ENCODE measurements around the gene CST4. TPM values are rescaled to one million over a fixed set of nuclear protein-coding genes. Genes with fewer than 3 reads are reported as not detected.

The CST4 gene
- total RNA-seq, 1 donor from 2014 or later = not detected

DNA sequence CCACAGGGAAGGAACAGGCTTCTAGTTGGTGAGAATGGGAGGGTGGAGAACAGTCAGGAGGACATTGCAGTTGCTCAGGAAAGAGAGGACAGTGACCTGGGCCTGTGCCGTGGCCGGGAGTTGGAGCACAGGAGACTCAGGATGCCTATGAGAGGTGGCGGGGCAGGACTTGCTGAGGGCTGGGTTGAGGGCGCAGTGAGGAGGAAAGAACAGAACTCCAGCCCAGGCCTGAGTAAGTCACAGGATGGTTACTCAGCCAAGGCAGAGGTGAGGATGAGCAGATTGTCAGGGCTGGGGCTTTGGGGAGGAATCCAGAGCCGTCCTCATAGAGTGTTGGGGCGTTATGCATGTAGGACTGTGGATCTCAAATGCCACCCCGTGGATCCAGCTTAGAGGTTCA, 21.2 kb downstream of the CST4 start:
- peaks cover 2% of the 10 kb centered on the region for H3K27me3 Mint-ChIP-seq (ENCODE audit: insufficient read depth, low read depth)
- Histone ChIP-seq H3K27me3 (no peaks in the 10 kb centered on the region), H4K20me1 (ENCODE audit: low read depth) (no peaks in the 10 kb centered on the region), H3K36me3 (no peaks in the 10 kb centered on the region), H3K27ac (no peak overlapping the region), H3K9me3 (ENCODE audit: low read depth) (no peaks in the 10 kb centered on the region), H3K9ac (no peak overlapping the region), H2AFZ (replicated peaks) (no peak overlapping the region), H3F3A (ENCODE audit: low read depth) (no peaks in the 10 kb centered on the region), H3K4me1 (no peaks in the 10 kb centered on the region), H3K4me3 (no peak overlapping the region), H3K79me2 (ENCODE audit: low read depth) (no peaks in the 10 kb centered on the region), H3K4me2 (no peak overlapping the region)
- H3K27ac Mint-ChIP-seq = no peak overlapping the region
- TF ChIP-seq EZH2phosphoT487 (IDR thresholded peaks at IDR 0.05) = no peak
- TF ChIP-seq EZH2 (IDR thresholded peaks at IDR 0.05) = no peak
- TF ChIP-seq, protein P1, sequence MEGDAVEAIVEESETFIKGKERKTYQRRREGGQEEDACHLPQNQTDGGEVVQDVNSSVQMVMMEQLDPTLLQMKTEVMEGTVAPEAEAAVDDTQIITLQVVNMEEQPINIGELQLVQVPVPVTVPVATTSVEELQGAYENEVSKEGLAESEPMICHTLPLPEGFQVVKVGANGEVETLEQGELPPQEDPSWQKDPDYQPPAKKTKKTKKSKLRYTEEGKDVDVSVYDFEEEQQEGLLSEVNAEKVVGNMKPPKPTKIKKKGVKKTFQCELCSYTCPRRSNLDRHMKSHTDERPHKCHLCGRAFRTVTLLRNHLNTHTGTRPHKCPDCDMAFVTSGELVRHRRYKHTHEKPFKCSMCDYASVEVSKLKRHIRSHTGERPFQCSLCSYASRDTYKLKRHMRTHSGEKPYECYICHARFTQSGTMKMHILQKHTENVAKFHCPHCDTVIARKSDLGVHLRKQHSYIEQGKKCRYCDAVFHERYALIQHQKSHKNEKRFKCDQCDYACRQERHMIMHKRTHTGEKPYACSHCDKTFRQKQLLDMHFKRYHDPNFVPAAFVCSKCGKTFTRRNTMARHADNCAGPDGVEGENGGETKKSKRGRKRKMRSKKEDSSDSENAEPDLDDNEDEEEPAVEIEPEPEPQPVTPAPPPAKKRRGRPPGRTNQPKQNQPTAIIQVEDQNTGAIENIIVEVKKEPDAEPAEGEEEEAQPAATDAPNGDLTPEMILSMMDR (IDR thresholded peaks at IDR 0.05) = no peak
- no peak for DNase-seq (ENCODE audit: low spot score)
- peaks cover 3% of the 10 kb centered on the region for H3K4me1 Mint-ChIP-seq
- H3K4me3 Mint-ChIP-seq = no peak overlapping the region
- H3K9me3 Mint-ChIP-seq = no peaks in the 10 kb centered on the region
- H3K36me3 Mint-ChIP-seq = no peaks in the 10 kb centered on the region

- Histone ChIP-seq H3K36me3 (no peaks in the 10 kb centered on the region), H3K27ac (no peak overlapping the region), H3K4me2 (no peak overlapping the region), H3K4me1 (no peaks in the 10 kb centered on the region), H3F3A (ENCODE audit: low read depth) (no peaks in the 10 kb centered on the region), H4K20me1 (ENCODE audit: low read depth) (no peaks in the 10 kb centered on the region), H3K9ac (no peak overlapping the region), H3K4me3 (no peak overlapping the region), H3K27me3 (no peaks in the 10 kb centered on the region), H3K9me3 (ENCODE audit: low read depth) (no peaks in the 10 kb centered on the region), H3K79me2 (ENCODE audit: low read depth) (no peaks in the 10 kb centered on the region), H2AFZ (replicated peaks) (no peak overlapping the region)
- no peak overlapping the region for H3K4me3 Mint-ChIP-seq
- peaks cover under 1% of the 10 kb centered on the region for H3K27me3 Mint-ChIP-seq (ENCODE audit: insufficient read depth, low read depth)
- H3K27ac Mint-ChIP-seq = no peak overlapping the region
- H3K9me3 Mint-ChIP-seq = no peaks in the 10 kb centered on the region
- H3K4me1 Mint-ChIP-seq = peaks cover 3% of the 10 kb centered on the region
- DNase-seq (ENCODE audit: low spot score) = no peak
- TF ChIP-seq, protein P1 (IDR thresholded peaks at IDR 0.05) = no peak
- TF ChIP-seq EZH2 (IDR thresholded peaks at IDR 0.05) = no peak
- no peak for TF ChIP-seq EZH2phosphoT487 (IDR thresholded peaks at IDR 0.05)
- H3K36me3 Mint-ChIP-seq = no peaks in the 10 kb centered on the region
Observed at GRCh38 chr20:23666698-23667097, 22.1 kb downstream of the CST4 start.

GRCh38 chr20:23666189-23666588, 22.6 kb downstream of the CST4 start:
- Histone ChIP-seq H3K9ac (no peak overlapping the region), H3K27me3 (no peaks in the 10 kb centered on the region), H2AFZ (replicated peaks) (no peak overlapping the region), H4K20me1 (ENCODE audit: low read depth) (no peaks in the 10 kb centered on the region), H3K9me3 (ENCODE audit: low read depth) (no peaks in the 10 kb centered on the region), H3F3A (ENCODE audit: low read depth) (no peaks in the 10 kb centered on the region), H3K79me2 (ENCODE audit: low read depth) (no peaks in the 10 kb centered on the region), H3K27ac (no peak overlapping the region), H3K4me1 (no peaks in the 10 kb centered on the region), H3K4me2 (no peak overlapping the region), H3K4me3 (no peak overlapping the region), H3K36me3 (no peaks in the 10 kb centered on the region)
- no peaks in the 10 kb centered on the region for H3K36me3 Mint-ChIP-seq
- no peak for DNase-seq (ENCODE audit: low spot score)
- no peak overlapping the region for H3K27ac Mint-ChIP-seq
- no peak overlapping the region for H3K4me3 Mint-ChIP-seq
- H3K4me1 Mint-ChIP-seq = peaks cover 3% of the 10 kb centered on the region
- no peak for TF ChIP-seq EZH2phosphoT487 (IDR thresholded peaks at IDR 0.05)
- TF ChIP-seq, protein P1 (IDR thresholded peaks at IDR 0.05) = peak; percentile 16
- H3K9me3 Mint-ChIP-seq = no peaks in the 10 kb centered on the region
- H3K27me3 Mint-ChIP-seq (ENCODE audit: insufficient read depth, low read depth) = no peaks in the 10 kb centered on the region

Data from neural progenitor cell (in vitro differentiated cells).